Measurements from ENCODE around the gene PSMA1. TPM values are rescaled to one million over a fixed set of nuclear protein-coding genes. Genes with fewer than 3 reads are reported as not detected.

PSMA1 gene
- total RNA-seq, 5 donors from 2014 or later (not counting 1 experiment from before 2014, with no cell fraction given): 107 to 137 (median 115) TPM

GRCh38 chr11:14522801-14523200, 2.6 kb upstream of the PSMA1 start:
- H3K27ac ChIP-seq (ENCODE audit: low read length): no peak overlapping the region
- no peak for ATAC-seq (replicated peaks in 1 of 4)
- whole genome bisulfite sequencing (ENCODE audit: insufficient coverage): no CpG with 5 or more reads among the region's 1 CpG
- Mint-ChIP-seq H3K36me3 (peaks cover 4% of the 10 kb centered on the region), H3K4me1 (peaks cover 26 to 29% (median 28%) of the 10 kb centered on the region in 3 donors), H3K4me3 (no peak overlapping the region), H3K27me3 (no peaks in the 10 kb centered on the region), H3K27ac (peak overlapping the region in 1 of 2 donors; percentile 4), H3K9me3 (no peaks in the 10 kb centered on the region)
- H3K36me3 ChIP-seq (ENCODE audit: control insufficient read depth in 2 of 2, extremely low read depth in 1 of 2, insufficient read depth in 1 of 2, low read length in 1 of 2): peaks cover 0 to 4% of the 10 kb centered on the region in 2 donors
- CTCF ChIA-PET: interaction anchor here in 1 of 2 donors (0.6 kb wide), 1 partner anchor 115 kb away, joined by 3 read pairs; no protein-coding TSS in a partner anchor
- H3K9me3 ChIP-seq: no peaks in the 10 kb centered on the region
- H3K4me1 ChIP-seq (ENCODE audit: control insufficient read depth in 1 of 2, extremely low read depth in 1 of 2, insufficient read depth in 2 of 2, low read length in 2 of 2): peaks cover 18% of the 10 kb centered on the region in 2 experiments
- H3K4me3 ChIP-seq (ENCODE audit: control insufficient read depth in 1 of 2, extremely low read depth in 1 of 2, low read length in 1 of 2): no peak overlapping the region
- no peaks in the 10 kb centered on the region for H3K27me3 ChIP-seq (replicated peaks in 1 of 2; ENCODE audit: control insufficient read depth in 2 of 2, extremely low read depth in 1 of 2, insufficient read depth in 2 of 2, low read length in 1 of 2)
- POLR2A ChIA-PET: interaction anchor here in 1 of 2 donors (0.6 kb wide), 2 partner anchors 119 to 351 kb away, joined by 3 read pairs; no protein-coding TSS in a partner anchor
- no peak for DNase-seq

- Histone ChIP-seq H3K36me3 (ENCODE audit: control insufficient read depth in 2 of 2, extremely low read depth in 1 of 2, insufficient read depth in 1 of 2, low read length in 1 of 2) (peaks cover 0 to 4% of the 10 kb centered on the region in 2 donors), H3K27me3 (replicated peaks in 1 of 2; ENCODE audit: control insufficient read depth in 2 of 2, extremely low read depth in 1 of 2, insufficient read depth in 2 of 2, low read length in 1 of 2) (no peaks in the 10 kb centered on the region), H3K4me3 (ENCODE audit: control insufficient read depth in 1 of 2, extremely low read depth in 1 of 2, low read length in 1 of 2) (no peak overlapping the region), H3K27ac (ENCODE audit: low read length) (no peak overlapping the region), H3K4me1 (ENCODE audit: control insufficient read depth in 1 of 2, extremely low read depth in 1 of 2, insufficient read depth in 2 of 2, low read length in 2 of 2) (peaks cover 18% of the 10 kb centered on the region in 2 experiments), H3K9me3 (no peaks in the 10 kb centered on the region)
- ATAC-seq (replicated peaks in 1 of 4): no peak
- ChIA-PET CTCF (no interaction called here), POLR2A (no interaction called here)
- no peak for DNase-seq
- Mint-ChIP-seq H3K4me3 (no peak overlapping the region), H3K36me3 (peaks cover 7% of the 10 kb centered on the region), H3K4me1 (peaks cover 31 to 34% (median 32%) of the 10 kb centered on the region in 3 donors), H3K27ac (no peak overlapping the region), H3K9me3 (no peaks in the 10 kb centered on the region), H3K27me3 (no peaks in the 10 kb centered on the region)
- WGBS (ENCODE audit: insufficient coverage): no CpG with 5 or more reads among the region's 1 CpG
Measured at GRCh38 chr11:14522245-14522644, 2.1 kb upstream of the PSMA1 start.

GRCh38 chr11:14520747-14521151, 563 bp upstream of the PSMA1 start:
- no peaks in the 10 kb centered on the region for H3K27me3 Mint-ChIP-seq
- peaks cover 32 to 37% (median 34%) of the 10 kb centered on the region in 3 donors for H3K4me1 Mint-ChIP-seq
- WGBS (ENCODE audit: insufficient coverage): 6% methylated on average over 6 of the region's 11 CpGs
- H3K9me3 Mint-ChIP-seq: no peaks in the 10 kb centered on the region
- H3K27ac Mint-ChIP-seq: peak overlapping the region; percentile 96 to 98
- peak overlapping the region; percentile 83 to 97 (median 96) for H3K4me3 Mint-ChIP-seq
- Histone ChIP-seq H3K36me3 (ENCODE audit: control insufficient read depth in 2 of 2, extremely low read depth in 1 of 2, insufficient read depth in 1 of 2, low read length in 1 of 2) (peaks cover 0 to 16% of the 10 kb centered on the region in 2 donors), H3K27ac (ENCODE audit: low read length) (peak overlapping the region; percentile 77), H3K27me3 (replicated peaks in 1 of 2; ENCODE audit: control insufficient read depth in 2 of 2, extremely low read depth in 1 of 2, insufficient read depth in 2 of 2, low read length in 1 of 2) (no peaks in the 10 kb centered on the region), H3K9me3 (no peaks in the 10 kb centered on the region), H3K4me1 (ENCODE audit: control insufficient read depth in 1 of 2, extremely low read depth in 1 of 2, insufficient read depth in 2 of 2, low read length in 2 of 2) (peaks cover 18% of the 10 kb centered on the region in 2 experiments), H3K4me3 (ENCODE audit: control insufficient read depth in 1 of 2, extremely low read depth in 1 of 2, low read length in 1 of 2) (peak overlapping the region; percentile 68 to 100)
- POLR2A ChIA-PET: interaction anchor here (0.6 to 1.2 kb wide), 8 partner anchors 11 to 574 kb away, joined by 3 to 6 read pairs (median 4); partner anchors contain the start of gene CYP2R1 (in 1 of the 2)
- CTCF ChIA-PET: interaction anchor here in 1 of 2 donors (0.6 to 2.1 kb wide), 6 partner anchors 58 to 388 kb away, joined by 3 to 11 read pairs (median 5); partner anchors contain the start of gene CYP2R1
- ATAC-seq (replicated peaks in 1 of 4) (no peak), DNase-seq (no peak)
- H3K36me3 Mint-ChIP-seq: peaks cover 10% of the 10 kb centered on the region

GRCh38 chr11:14519597-14519916, 629 bp downstream of the PSMA1 start:
- H3K36me3 ChIP-seq (ENCODE audit: control insufficient read depth in 2 of 2, extremely low read depth in 1 of 2, insufficient read depth in 1 of 2, low read length in 1 of 2): peaks cover 0 to 24% of the 10 kb centered on the region in 2 donors
- H3K27me3 Mint-ChIP-seq: no peaks in the 10 kb centered on the region
- H3K27ac ChIP-seq (ENCODE audit: low read length): peak overlapping the region; percentile 77
- peaks cover 18% of the 10 kb centered on the region in 2 experiments for H3K4me1 ChIP-seq (ENCODE audit: control insufficient read depth in 1 of 2, extremely low read depth in 1 of 2, insufficient read depth in 2 of 2, low read length in 2 of 2)
- peak in 3 of 35 experiments; percentile 3 to 12 (median 11) for DNase-seq
- peaks cover 13% of the 10 kb centered on the region for H3K36me3 Mint-ChIP-seq
- peaks cover 32 to 40% (median 36%) of the 10 kb centered on the region in 3 donors for H3K4me1 Mint-ChIP-seq
- no peaks in the 10 kb centered on the region for H3K9me3 ChIP-seq
- CTCF ChIA-PET: interaction anchor here (0.9 to 2.1 kb wide), 3 partner anchors 10 to 389 kb away, joined by 3 to 11 read pairs (median 3); no protein-coding TSS in a partner anchor
- no peaks in the 10 kb centered on the region for H3K9me3 Mint-ChIP-seq
- 2% methylated on average over 7 of the region's 10 CpGs for whole genome bisulfite sequencing (ENCODE audit: insufficient coverage)
- H3K27me3 ChIP-seq (replicated peaks in 1 of 2; ENCODE audit: control insufficient read depth in 2 of 2, extremely low read depth in 1 of 2, insufficient read depth in 2 of 2, low read length in 1 of 2): no peaks in the 10 kb centered on the region
- H3K4me3 Mint-ChIP-seq: peak overlapping the region; percentile 83 to 97 (median 96)
- POLR2A ChIA-PET: interaction anchor here in 1 of 2 donors (0.6 to 1.2 kb wide), 2 partner anchors 19 to 363 kb away, joined by 3 read pairs; no protein-coding TSS in a partner anchor
- ATAC-seq (replicated peaks in 1 of 4): peak in 3 of 4 experiments; percentile 3 to 20 (median 14)
- H3K27ac Mint-ChIP-seq: peak overlapping the region; percentile 96 to 98
- H3K4me3 ChIP-seq (ENCODE audit: control insufficient read depth in 1 of 2, extremely low read depth in 1 of 2, low read length in 1 of 2): peak overlapping the region; percentile 68 to 100

- Mint-ChIP-seq H3K4me1 (peaks cover 32 to 40% (median 36%) of the 10 kb centered on the region in 3 donors), H3K27me3 (no peaks in the 10 kb centered on the region), H3K4me3 (peak overlapping the region; percentile 83 to 97 (median 96)), H3K9me3 (no peaks in the 10 kb centered on the region), H3K27ac (peak overlapping the region; percentile 96 to 98), H3K36me3 (peaks cover 15% of the 10 kb centered on the region)
- Histone ChIP-seq H3K4me1 (ENCODE audit: control insufficient read depth in 1 of 2, extremely low read depth in 1 of 2, insufficient read depth in 2 of 2, low read length in 2 of 2) (peaks cover 18% of the 10 kb centered on the region in 2 experiments), H3K27me3 (replicated peaks in 1 of 2; ENCODE audit: control insufficient read depth in 2 of 2, extremely low read depth in 1 of 2, insufficient read depth in 2 of 2, low read length in 1 of 2) (no peaks in the 10 kb centered on the region), H3K36me3 (ENCODE audit: control insufficient read depth in 2 of 2, extremely low read depth in 1 of 2, insufficient read depth in 1 of 2, low read length in 1 of 2) (peaks cover 0 to 32% of the 10 kb centered on the region in 2 donors), H3K9me3 (no peaks in the 10 kb centered on the region), H3K4me3 (ENCODE audit: control insufficient read depth in 1 of 2, extremely low read depth in 1 of 2, low read length in 1 of 2) (peak overlapping the region in 1 of 2 donors; percentile 68), H3K27ac (ENCODE audit: low read length) (peak overlapping the region; percentile 77)
- ChIA-PET CTCF (interaction anchor here (0.9 to 2.1 kb wide), 2 partner anchors 389 to 390 kb away, joined by 3 to 11 read pairs; no protein-coding TSS in a partner anchor), POLR2A (interaction anchor here in 1 of 2 donors (0.6 kb wide), 1 partner anchor 15 kb away, joined by 5 read pairs; no protein-coding TSS in a partner anchor)
- WGBS (ENCODE audit: insufficient coverage): no CpG with 5 or more reads among the region's 3 CpGs
- no peak for ATAC-seq (replicated peaks in 1 of 4)
- DNase-seq: no peak
Measured at GRCh38 chr11:14518820-14519219, 1.4 kb downstream of the PSMA1 start.

- Histone ChIP-seq H3K36me3 (ENCODE audit: control insufficient read depth in 2 of 2, extremely low read depth in 1 of 2, insufficient read depth in 1 of 2, low read length in 1 of 2) (peaks cover 0 to 76% of the 10 kb centered on the region in 2 donors), H3K4me1 (ENCODE audit: control insufficient read depth in 1 of 2, extremely low read depth in 1 of 2, insufficient read depth in 2 of 2, low read length in 2 of 2) (peaks cover 4% of the 10 kb centered on the region in 2 experiments), H3K9me3 (no peaks in the 10 kb centered on the region), H3K27me3 (replicated peaks in 1 of 2; ENCODE audit: control insufficient read depth in 2 of 2, extremely low read depth in 1 of 2, insufficient read depth in 2 of 2, low read length in 1 of 2) (no peaks in the 10 kb centered on the region), H3K27ac (ENCODE audit: low read length) (no peak overlapping the region), H3K4me3 (ENCODE audit: control insufficient read depth in 1 of 2, extremely low read depth in 1 of 2, low read length in 1 of 2) (no peak overlapping the region)
- WGBS (ENCODE audit: insufficient coverage): no CpG with 5 or more reads among the region's 4 CpGs
- DNase-seq (no peak), ATAC-seq (replicated peaks in 1 of 4) (no peak)
- POLR2A ChIA-PET: no interaction called here
- Mint-ChIP-seq H3K27ac (no peak overlapping the region), H3K27me3 (no peaks in the 10 kb centered on the region), H3K9me3 (no peaks in the 10 kb centered on the region), H3K4me1 (peaks cover 27 to 30% (median 29%) of the 10 kb centered on the region in 3 donors), H3K36me3 (peaks cover 39% of the 10 kb centered on the region), H3K4me3 (no peak overlapping the region)
- CTCF ChIA-PET: interaction anchor here in 1 of 2 donors (0.6 to 0.7 kb wide), 2 partner anchors 168 to 500 kb away, joined by 3 to 7 read pairs; no protein-coding TSS in a partner anchor
Measured at GRCh38 chr11:14513800-14514199, 6.4 kb downstream of the PSMA1 start.

All from T-cell (primary cell).